GM12878 (cell line): ENCODE data around the gene TAB2. TPM values are rescaled to one million over a fixed set of nuclear protein-coding genes. Genes with fewer than 3 reads are reported as not detected.
A peak's percentile ranks its signal among the peaks of the same experiment; 100 is the strongest.

Experiments
- ATAC-seq: fragments of 200-7000 bp; cut with Tn5 transposase; 3 replicates; pipeline ENCODE4 v1.9.1; 2020; ENCODE audit warnings: mild to moderate bottlenecking, moderate library complexity
- BruUV-seq: library from RNA; stranded (reverse); fragments of 400-500 nt; replicated peaks from 2 replicates; lab custom pipeline; 2021; lab: Mats Ljungman, UMichigan
- CTCF ChIA-PET: fragments of 300-600 bp; sonication (Branson Sonifier 250); formaldehyde crosslinking; extraction: SDS; loops from one replicate; lab custom pipeline; 2021; ENCODE audit warnings: inconsistent platforms; lab: Yijun Ruan, JAX
- POLR2A ChIA-PET: fragments of 350-600 bp; formaldehyde crosslinking; extraction: SDS; loops from one replicate; lab custom pipeline; 2021; ENCODE audit warnings: inconsistent platforms; lab: Charles Lee
- RAD21 ChIA-PET: fragments of 300-600 bp; sonication (Branson Sonifier 250); formaldehyde crosslinking; loops from one replicate; lab custom pipeline; 2023; ENCODE audit warnings: antibody characterized with exemption; ENCODE audit not compliant: unreplicated experiment; lab: Charles Lee
- SMC1A ChIA-PET: fragments of 300-600 bp; sonication (Branson Sonifier 250); formaldehyde crosslinking; loops from one replicate; lab custom pipeline; 2023; ENCODE audit not compliant: unreplicated experiment, uncharacterized antibody; lab: Charles Lee
- DNase-seq: peaks from one replicate; pipeline ENCODE4 v3.0.0-alpha.2; 2011; ENCODE audit warnings: low read depth, low spot score
- FAIRE-seq: peaks from 3 replicates; lab custom pipeline; 2011; peaks lifted over from hg19 to GRCh38; lab: Jason Lieb, UNC
- H2AFZ ChIP-seq: 2 replicates; pipeline ENCODE4 v1.6.0; 2011; ENCODE audit warnings: low read depth, low read length, control low read depth; ENCODE audit not compliant: control insufficient read depth
- H3K27ac ChIP-seq: 2 replicates; pipeline ENCODE4 v1.5.1; 2011; ENCODE audit warnings: control low read depth; ENCODE audit not compliant: control insufficient read depth, insufficient read depth
- H3K27me3 ChIP-seq, 2 experiments: replicated peaks in 1 of 2; 2 replicates each; pipeline versions ENCODE4 v1.6.0 to v1.6.1; 2011; ENCODE audit warnings: low read length in 1 of 2; ENCODE audit not compliant: control insufficient read depth in 2 of 2, insufficient read depth in 2 of 2
- H3K36me3 ChIP-seq, 2 experiments: 2 replicates each; pipeline ENCODE4 v1.5.1; 2011; ENCODE audit warnings: low read length in 1 of 2; ENCODE audit not compliant: control insufficient read depth in 2 of 2, insufficient read depth in 2 of 2
- H3K4me1 ChIP-seq: 2 replicates; pipeline ENCODE4 v1.6.1; 2011; ENCODE audit warnings: mild to moderate bottlenecking, low read length, moderate library complexity, mixed read lengths; ENCODE audit not compliant: control insufficient read depth, insufficient read depth
- H3K4me2 ChIP-seq: 2 replicates; pipeline ENCODE4 v1.6.0; 2011; ENCODE audit warnings: control low read depth; ENCODE audit not compliant: control insufficient read depth, insufficient read depth
- H3K4me3 ChIP-seq: fragments of 200-600 bp; sonication (generic); 2 replicates; pipeline ENCODE4 v1.5.1; 2016
- H3K79me2 ChIP-seq: 2 replicates; pipeline ENCODE4 v1.6.0; 2011; ENCODE audit warnings: low read length; ENCODE audit not compliant: control insufficient read depth, insufficient read depth
- H3K9ac ChIP-seq: 2 replicates; pipeline ENCODE4 v1.8.0; 2011; ENCODE audit warnings: low read length, control low read depth, mixed read lengths; ENCODE audit not compliant: control insufficient read depth, insufficient read depth
- H3K9me3 ChIP-seq: replicated peaks from 3 replicates; pipeline ENCODE4 v1.5.1; 2011; ENCODE audit warnings: mild to moderate bottlenecking, low read length; ENCODE audit not compliant: control insufficient read depth, insufficient read depth
- H4K20me1 ChIP-seq: 2 replicates; pipeline ENCODE4 v1.6.0; 2011; ENCODE audit not compliant: control insufficient read depth, insufficient read depth
- BCL11A ChIP-seq: IDR thresholded peaks from 2 replicates; pipeline ENCODE4 v1.6.1; 2011; ENCODE audit warnings: low read depth, low read length
- FOXK2 ChIP-seq: fragments of 450-650 bp; IDR thresholded peaks from 2 replicates; pipeline ENCODE4 v1.6.1; 2017; ENCODE audit warnings: mild to moderate bottlenecking, moderate library complexity
- FOXM1 ChIP-seq: IDR thresholded peaks from 2 replicates; pipeline ENCODE4 v1.6.1; 2012; ENCODE audit warnings: low read depth, mild to moderate bottlenecking, inconsistent platforms, low read length, moderate library complexity
- JUNB ChIP-seq: IDR thresholded peaks from 2 replicates; pipeline ENCODE4 v1.6.1; 2016; ENCODE audit warnings: antibody characterized with exemption, mild to moderate bottlenecking
- NFXL1 ChIP-seq: fragments of 450-650 bp; IDR thresholded peaks from 2 replicates; pipeline ENCODE4 v1.6.1; 2017; ENCODE audit warnings: antibody characterized with exemption, mild to moderate bottlenecking, borderline replicate concordance
- PML ChIP-seq: IDR thresholded peaks from 2 replicates; pipeline ENCODE4 v1.6.1; 2012; ENCODE audit warnings: low read length, inconsistent platforms
- POLR2AphosphoS2 ChIP-seq: IDR thresholded peaks from 2 replicates; pipeline ENCODE4 v1.6.1; 2011; ENCODE audit warnings: low read depth, mild to moderate bottlenecking, low read length, improper control_type of control experiment, moderate library complexity
- POLR2AphosphoS5 ChIP-seq: IDR thresholded peaks from 2 replicates; pipeline ENCODE4 v1.6.1; 2011; ENCODE audit warnings: mild to moderate bottlenecking, low read length, inconsistent platforms
- TBL1XR1 ChIP-seq: IDR thresholded peaks from 2 replicates; pipeline ENCODE4 v1.6.1; 2012; ENCODE audit warnings: low read depth, low read length, improper control_type of control experiment
- ZZZ3 ChIP-seq: IDR thresholded peaks from 2 replicates; pipeline ENCODE4 v1.6.1; 2011; ENCODE audit warnings: low read depth; ENCODE audit not compliant: control insufficient read depth, insufficient read length
- WGBS: methylation state at CpG from one replicate; pipeline ENCODE4 v1.1.6; 2016; ENCODE audit warnings: low lambda C conversion rate; ENCODE audit not compliant: insufficient replicate concordance, insufficient coverage; ENCODE audit errors: missing lambda C conversion rate; 5-methylcytosine and 5-hydroxymethylcytosine counted together
- in situ Hi-C: fragments of 300-500 bp; cut with MboI; formaldehyde crosslinking; loops from 9 replicates; pipeline ENCODE4 v1.14.3; 2018; ENCODE audit warnings: mixed read lengths
- intact Hi-C: fragments of 100-400 bp; cut with micrococcal nuclease; formaldehyde crosslinking; loops from one replicate; pipeline ENCODE4 v1.14.2; 2022; ENCODE audit not compliant: unreplicated experiment
- polyA plus RNA-seq, 11 experiments: library from polyadenylated mRNA; depleted of rRNA in 4 of 11; unstranded in 6 of 11; stranded (reverse) in 5 of 11; fragments of >200 nt; fragmentation: Nextera tagmentation in 4 of 11; fragmentation: Illumina TruSeq in 1 of 11; extraction: Ambion mirVana in 4 of 11; extraction: Trizol in 1 of 11; gene quantifications; 1 replicate in 1 of 11; 2 replicates in 10 of 11; pipeline versions ENCODE4 v1.2.1 to v1.2.3, GENCODE V29; 2011 to 2016; ENCODE audit warnings: inconsistent platforms in 2 of 11, missing spikeins in 2 of 11, low read depth in 1 of 11
- total RNA-seq, 4 experiments: library from RNA; depleted of rRNA in 3 of 4; stranded (reverse); fragments of >200 nt in 3 of 4; fragmentation: Illumina TruSeq in 1 of 4; extraction: Trizol in 1 of 4; gene quantifications; 2 replicates each; pipeline versions ENCODE4 v1.2.1 to v1.2.3, GENCODE V29; 2013 to 2021
- TF ChIP-seq, protein P1 (sequence below): fragments of 450-650 bp; IDR thresholded peaks from 2 replicates; pipeline ENCODE4 v1.6.1; 2016; ENCODE audit warnings: mild to moderate bottlenecking
- TF ChIP-seq, protein P2 (sequence below), 3 experiments: IDR thresholded peaks in 2 of 3; conservative IDR thresholded peaks in 1 of 3; 2 replicates each; pipeline ENCODE4 v1.5.1; 2011; ENCODE audit warnings: low read depth in 3 of 3, low read length in 3 of 3, mild to moderate bottlenecking in 3 of 3, control low read depth in 2 of 3, moderate library complexity in 2 of 3, inconsistent platforms in 1 of 3, mixed read lengths in 1 of 3; ENCODE audit not compliant: control insufficient read depth in 2 of 3, insufficient read depth in 1 of 3; ENCODE audit errors: extremely low read depth in 1 of 3

TAB2 gene
- total and polyA plus RNA-seq, 10 of the 15 experiments (the other 5 are each of a cell fraction or from before 2014, with no cell fraction given), result 8.9 to 66.3 (median 23.0) TPM

DNA sequence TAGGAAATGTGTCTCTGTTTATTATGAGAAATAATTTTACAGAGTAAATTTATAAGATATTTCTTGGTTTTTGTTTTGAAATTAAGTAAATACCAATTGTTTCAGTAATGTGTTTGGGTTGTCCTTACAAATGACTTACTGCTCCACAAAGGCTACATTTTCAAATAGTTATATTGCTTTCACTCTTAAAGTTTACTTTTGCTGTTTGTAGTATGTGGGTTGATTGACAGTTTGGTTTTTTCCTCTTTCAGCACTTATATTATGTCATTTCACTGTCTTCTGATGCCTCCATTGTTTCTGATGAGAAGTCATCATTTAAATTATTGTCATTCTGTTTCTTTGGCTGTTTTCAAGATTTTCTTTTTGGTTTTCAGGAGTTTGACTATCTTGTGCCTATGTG lies 47.7 kb downstream of the TAB2 start:
- no peak for DNase-seq
- Histone ChIP-seq H3K4me2 (no peak overlapping the region), H3K9me3 (no peaks in the 10 kb centered on the region; the same call in 2 of the 3 replicates), H3K9ac (no peak overlapping the region), H3K4me3 (no peak overlapping the region), H3K79me2 (peaks cover 91% of the 10 kb centered on the region)
- ChIA-PET SMC1A (no interaction called here), RAD21 (no interaction called here)
- TF ChIP-seq, protein P1, sequence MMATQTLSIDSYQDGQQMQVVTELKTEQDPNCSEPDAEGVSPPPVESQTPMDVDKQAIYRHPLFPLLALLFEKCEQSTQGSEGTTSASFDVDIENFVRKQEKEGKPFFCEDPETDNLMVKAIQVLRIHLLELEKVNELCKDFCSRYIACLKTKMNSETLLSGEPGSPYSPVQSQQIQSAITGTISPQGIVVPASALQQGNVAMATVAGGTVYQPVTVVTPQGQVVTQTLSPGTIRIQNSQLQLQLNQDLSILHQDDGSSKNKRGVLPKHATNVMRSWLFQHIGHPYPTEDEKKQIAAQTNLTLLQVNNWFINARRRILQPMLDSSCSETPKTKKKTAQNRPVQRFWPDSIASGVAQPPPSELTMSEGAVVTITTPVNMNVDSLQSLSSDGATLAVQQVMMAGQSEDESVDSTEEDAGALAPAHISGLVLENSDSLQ, result peak; percentile 85
- no peak for TF ChIP-seq POLR2AphosphoS2
- TF ChIP-seq, all 136 proteins: peak for 1
- Histone ChIP-seq H3K36me3 (peaks cover 1 to 11% of the 10 kb centered on the region in 2 experiments; a peak in 3 of 4 replicates), H3K4me1 (peaks cover 20% of the 10 kb centered on the region; the same call in 1 of the 2 replicates), H2AFZ (no peak overlapping the region), H4K20me1 (no peaks in the 10 kb centered on the region), H3K27ac (no peak overlapping the region), H3K27me3 (no peaks in the 10 kb centered on the region)
- intact Hi-C loops, result no loop called here
- no TSS peak for BruUV-seq
- FAIRE-seq (no peak), ATAC-seq (no peak)
- POLR2A ChIA-PET, result interaction anchor here (0.7 to 1.0 kb wide), 2 partner anchors 12 to 32 kb away, joined by 3 to 4 read pairs; no protein-coding TSS in a partner anchor
- CTCF ChIA-PET, result no interaction called here
- in situ Hi-C loops, result no loop called here

- no TSS peak for BruUV-seq
- ChIA-PET RAD21 (interaction anchor here (0.8 kb wide), 1 partner anchor 43 kb away, joined by 3 read pairs; no protein-coding TSS in a partner anchor), CTCF (interaction anchor here (0.9 kb wide), 1 partner anchor 284 kb away, joined by 3 read pairs; no protein-coding TSS in a partner anchor), POLR2A (interaction anchor here (1.0 kb wide), 1 partner anchor 11 kb away, joined by 4 read pairs; no protein-coding TSS in a partner anchor), SMC1A (interaction anchor here (0.8 to 1.2 kb wide), 3 partner anchors 21 to 44 kb away, joined by 3 to 4 read pairs (median 3); no protein-coding TSS in a partner anchor)
- TF ChIP-seq PML (no peak), JUNB (no peak), POLR2AphosphoS5 (no peak), TBL1XR1 (no peak), FOXM1 (no peak), FOXK2 (no peak), BCL11A (no peak), ZZZ3 (no peak), NFXL1 (no peak)
- TF ChIP-seq, protein P2, sequence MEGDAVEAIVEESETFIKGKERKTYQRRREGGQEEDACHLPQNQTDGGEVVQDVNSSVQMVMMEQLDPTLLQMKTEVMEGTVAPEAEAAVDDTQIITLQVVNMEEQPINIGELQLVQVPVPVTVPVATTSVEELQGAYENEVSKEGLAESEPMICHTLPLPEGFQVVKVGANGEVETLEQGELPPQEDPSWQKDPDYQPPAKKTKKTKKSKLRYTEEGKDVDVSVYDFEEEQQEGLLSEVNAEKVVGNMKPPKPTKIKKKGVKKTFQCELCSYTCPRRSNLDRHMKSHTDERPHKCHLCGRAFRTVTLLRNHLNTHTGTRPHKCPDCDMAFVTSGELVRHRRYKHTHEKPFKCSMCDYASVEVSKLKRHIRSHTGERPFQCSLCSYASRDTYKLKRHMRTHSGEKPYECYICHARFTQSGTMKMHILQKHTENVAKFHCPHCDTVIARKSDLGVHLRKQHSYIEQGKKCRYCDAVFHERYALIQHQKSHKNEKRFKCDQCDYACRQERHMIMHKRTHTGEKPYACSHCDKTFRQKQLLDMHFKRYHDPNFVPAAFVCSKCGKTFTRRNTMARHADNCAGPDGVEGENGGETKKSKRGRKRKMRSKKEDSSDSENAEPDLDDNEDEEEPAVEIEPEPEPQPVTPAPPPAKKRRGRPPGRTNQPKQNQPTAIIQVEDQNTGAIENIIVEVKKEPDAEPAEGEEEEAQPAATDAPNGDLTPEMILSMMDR (IDR thresholded peaks at IDR 0.05 in 2 of 3, conservative IDR thresholded peaks at IDR 0.05 in 1 of 3; ENCODE audit: control insufficient read depth in 2 of 3, extremely low read depth in 1 of 3, insufficient read depth in 1 of 3, low read depth in 3 of 3, low read length in 3 of 3), result no peak
- H3K27ac ChIP-seq, result no peak overlapping the region
- H3K79me2 ChIP-seq, result peaks cover 88% of the 10 kb centered on the region
- intact Hi-C loops, result no loop called here
- H3K9me3 ChIP-seq, result no peaks in the 10 kb centered on the region; the same call in 2 of the 3 replicates
- DNase-seq, result no peak
- in situ Hi-C loops, result no loop called here
- no peak overlapping the region for H3K4me3 ChIP-seq
- no peak overlapping the region for H3K9ac ChIP-seq
- H2AFZ ChIP-seq, result no peak overlapping the region
- FAIRE-seq, result no peak
- peaks cover 29% of the 10 kb centered on the region for H3K4me1 ChIP-seq
- ATAC-seq, result no peak
- H3K4me2 ChIP-seq, result no peak overlapping the region
- 59% methylated on average over 4 of the region's 4 CpGs for WGBS
- no peaks in the 10 kb centered on the region for H4K20me1 ChIP-seq
- H3K27me3 ChIP-seq, result no peaks in the 10 kb centered on the region
- 0 out of 4 replicates have a peak, but pooled peaks cover 0 to 11% of the 10 kb centered on the region in 2 experiments for H3K36me3 ChIP-seq
Observed at GRCh38 chr6:149366267-149366921, 48.9 kb downstream of the TAB2 start.
